DMS114 treated with DMSO at 0.1 percent for 48 hours (cell line): ENCODE data around the gene RNF19B.
"Not testable (repeated sequence)": the region's sequence is repeated elsewhere in the genome, so short reads cannot be mapped to it uniquely, and the experiment has no call there.

Source experiments
- DNase-seq: peaks from one replicate; lab custom pipeline; 2025; ENCODE audit not compliant: unreplicated experiment; lab: John Stamatoyannopoulos, UW

Gene RNF19B

DNA sequence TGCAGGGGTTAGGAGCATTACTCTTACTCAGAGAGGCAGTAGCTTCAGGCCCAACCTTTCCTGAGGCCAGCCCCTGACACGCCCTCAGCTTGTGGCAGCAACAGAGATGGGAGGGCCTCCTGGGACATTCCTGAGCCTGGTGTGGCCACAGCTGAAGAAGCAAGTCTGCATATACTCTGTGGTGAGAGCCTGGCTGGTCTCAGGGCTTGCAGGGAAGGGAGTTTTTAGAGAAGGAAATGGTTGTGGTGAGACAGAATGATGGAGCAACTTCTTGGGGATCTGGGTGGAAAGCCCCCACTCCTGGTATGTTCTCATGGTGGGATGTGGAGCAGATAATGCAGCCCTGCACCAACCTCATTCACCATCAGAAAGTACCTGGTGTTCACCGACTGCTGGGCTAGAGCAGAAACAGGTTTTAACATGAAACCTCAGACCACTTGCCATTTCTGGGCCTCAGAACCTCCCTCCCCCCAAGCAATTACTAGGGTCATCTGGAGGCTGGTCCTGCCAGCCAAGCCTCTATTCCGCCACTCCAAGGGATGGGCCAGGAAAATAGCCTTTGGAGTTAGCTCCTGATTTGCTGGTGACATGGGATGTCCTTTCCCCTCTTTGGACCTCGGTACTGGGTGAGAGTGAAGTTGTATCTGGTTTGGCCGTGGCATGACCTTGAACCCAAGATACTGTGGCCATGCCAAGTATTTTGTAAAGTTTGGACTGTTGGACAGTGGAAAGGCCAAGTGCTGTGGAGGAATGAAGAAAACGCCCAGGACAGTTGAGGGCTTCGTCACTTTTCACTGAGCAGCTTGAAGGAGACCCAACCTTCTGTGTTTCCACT, 28.1 kb upstream of the RNF19B start:
- DNase-seq, result no peak

DNA sequence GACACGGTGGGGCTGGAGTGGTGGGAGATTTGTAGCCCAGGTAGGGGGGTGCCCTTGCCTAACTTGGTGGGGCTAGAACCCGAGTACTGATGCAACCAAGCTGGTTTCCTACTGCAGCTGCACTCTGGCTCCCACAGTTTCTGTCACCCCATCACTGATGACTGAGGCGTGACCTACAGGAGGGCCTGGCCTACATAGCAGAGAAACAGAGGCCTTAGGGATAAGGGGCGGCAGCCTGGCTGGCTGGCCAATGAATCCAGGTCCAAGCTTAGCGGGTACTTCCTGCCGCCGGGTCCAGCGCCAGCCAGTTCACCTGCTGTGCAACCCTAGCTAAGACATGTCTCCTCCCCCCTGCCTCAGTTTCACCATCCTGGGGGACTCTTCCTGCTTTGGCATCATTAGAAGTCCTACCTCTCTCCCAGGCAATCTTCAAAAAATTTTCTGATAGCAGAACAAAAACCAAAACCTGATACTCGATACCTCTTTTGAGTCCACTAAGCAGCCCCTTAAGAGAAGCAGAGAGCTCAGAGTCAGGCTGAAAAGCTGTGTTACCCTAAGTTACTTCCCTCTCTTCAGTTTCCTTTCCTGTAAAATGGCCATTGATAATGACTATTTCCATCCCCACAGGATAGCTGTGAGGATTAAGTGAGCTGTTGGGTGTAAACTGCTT, 27.3 kb upstream of the RNF19B start:
- no peak for DNase-seq

DNA sequence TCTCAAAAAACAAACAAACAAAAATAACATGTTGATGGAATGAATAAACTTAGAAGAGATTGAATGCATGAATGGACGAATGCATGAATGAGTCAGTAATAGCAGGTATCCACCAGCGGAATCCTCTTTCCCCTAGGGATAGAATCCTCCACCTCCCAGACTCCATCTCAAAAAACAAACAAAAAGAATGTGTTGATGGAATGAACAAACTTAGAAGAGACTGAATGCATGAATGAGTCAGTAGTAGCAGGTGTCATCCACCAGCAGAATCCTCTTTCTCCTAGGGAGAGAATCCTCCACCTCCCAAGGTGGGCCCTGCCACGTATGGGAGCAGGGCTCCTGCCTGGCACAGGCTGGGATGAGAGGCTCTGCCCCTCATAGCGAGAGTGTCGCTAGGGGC, 26.8 kb upstream of the RNF19B start:
- DNase-seq, result no peak

DNA sequence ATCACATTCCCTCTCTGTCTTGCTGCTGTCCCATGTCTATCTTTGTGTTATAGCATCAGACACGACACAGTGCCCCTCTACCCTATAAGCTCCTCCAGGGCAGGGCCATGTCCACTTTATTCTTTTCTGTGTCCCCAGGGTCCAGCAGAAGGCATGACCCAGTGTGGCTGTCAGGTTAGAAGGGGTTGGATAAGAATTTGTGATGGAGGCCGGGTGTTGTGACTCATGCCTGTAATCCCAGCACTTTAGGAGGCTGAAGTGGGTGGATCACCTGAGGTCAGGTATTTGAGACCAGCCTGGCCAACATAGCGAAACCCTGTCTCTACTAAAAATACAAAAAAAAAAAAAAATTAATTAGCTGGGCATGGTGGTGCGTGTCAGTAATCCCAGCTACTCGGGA, 26.3 kb upstream of the RNF19B start:
- no peak for DNase-seq

DNA sequence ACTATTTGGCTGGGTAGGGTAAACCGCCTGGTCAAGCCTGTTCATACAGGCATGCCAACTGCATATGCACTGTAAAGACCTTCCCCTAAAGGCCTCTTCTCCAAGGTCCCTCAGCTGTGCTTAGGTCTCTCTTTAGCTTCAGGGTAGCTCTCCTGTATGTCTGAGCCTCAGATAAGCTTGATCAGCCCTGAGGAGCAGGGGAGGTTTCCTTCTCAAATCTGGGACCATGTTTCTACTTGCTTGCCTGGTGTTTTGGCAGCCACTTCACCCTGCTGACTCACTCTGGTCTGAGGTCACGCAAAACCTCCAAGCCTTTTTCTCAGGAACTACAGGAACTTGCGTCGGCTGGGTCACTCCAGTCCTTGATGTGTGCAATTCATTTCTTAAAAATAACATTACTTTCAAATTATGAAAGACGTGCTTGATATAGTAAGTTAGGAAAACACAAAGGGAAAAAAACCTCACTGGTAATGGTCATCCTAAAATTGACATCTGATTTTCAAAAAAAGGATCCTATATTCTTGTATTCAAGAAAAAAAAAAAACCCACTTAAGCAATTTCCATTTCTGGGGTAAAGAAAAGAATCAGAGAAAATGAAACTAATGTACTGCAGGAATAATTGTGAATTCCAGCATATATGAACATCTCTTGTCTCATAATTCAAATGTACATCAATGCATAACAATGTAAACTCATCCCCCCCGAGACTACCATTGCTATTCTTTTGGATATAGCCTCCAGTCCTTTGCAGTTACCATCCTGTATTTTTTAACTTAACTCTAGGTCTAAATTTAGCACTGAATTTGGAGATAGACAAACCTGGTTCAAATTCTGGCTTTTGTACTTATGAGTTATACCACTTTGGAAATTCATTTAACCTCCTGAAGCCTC, 24.8 kb upstream of the RNF19B start:
- DNase-seq, result no peak

DNA sequence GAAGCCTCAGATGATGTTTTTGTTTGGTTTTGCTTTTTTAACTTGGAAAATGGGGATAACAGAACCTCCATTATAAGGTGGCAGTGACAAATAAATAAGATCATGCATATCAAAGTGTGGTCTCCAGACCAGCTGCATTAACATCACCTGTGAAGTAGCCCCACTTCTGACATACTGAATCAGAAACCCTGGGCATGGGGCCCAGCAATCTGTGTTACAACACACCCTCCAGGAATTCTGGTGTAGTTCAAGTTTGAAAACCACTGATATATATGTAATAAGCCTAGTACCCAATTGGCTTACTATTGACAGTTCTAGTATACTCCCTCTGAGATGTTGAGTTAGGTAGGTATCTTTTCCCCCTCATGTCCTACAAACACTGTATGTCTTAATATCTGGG, 24.1 kb upstream of the RNF19B start:
- no peak for DNase-seq

DNA sequence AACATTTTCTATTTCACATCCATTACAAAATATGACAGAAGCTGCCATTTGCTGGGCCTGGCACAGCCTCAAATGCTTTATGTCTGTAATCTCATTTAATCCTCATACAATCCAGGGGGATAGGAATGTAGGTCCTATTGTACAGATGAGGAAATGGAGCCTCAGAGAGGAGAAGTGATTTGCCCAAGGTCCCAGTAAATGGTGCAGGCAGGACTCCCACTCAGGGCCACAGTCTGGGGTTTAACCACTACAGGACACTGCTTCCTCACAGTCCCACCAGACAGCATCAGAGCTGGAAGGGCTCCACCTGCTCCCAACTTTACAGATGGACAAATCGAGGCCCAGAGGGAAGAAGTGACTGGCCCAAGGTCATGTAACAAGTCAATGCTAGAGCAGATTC, 20.6 kb upstream of the RNF19B start:
- DNase-seq, result no peak

DNA sequence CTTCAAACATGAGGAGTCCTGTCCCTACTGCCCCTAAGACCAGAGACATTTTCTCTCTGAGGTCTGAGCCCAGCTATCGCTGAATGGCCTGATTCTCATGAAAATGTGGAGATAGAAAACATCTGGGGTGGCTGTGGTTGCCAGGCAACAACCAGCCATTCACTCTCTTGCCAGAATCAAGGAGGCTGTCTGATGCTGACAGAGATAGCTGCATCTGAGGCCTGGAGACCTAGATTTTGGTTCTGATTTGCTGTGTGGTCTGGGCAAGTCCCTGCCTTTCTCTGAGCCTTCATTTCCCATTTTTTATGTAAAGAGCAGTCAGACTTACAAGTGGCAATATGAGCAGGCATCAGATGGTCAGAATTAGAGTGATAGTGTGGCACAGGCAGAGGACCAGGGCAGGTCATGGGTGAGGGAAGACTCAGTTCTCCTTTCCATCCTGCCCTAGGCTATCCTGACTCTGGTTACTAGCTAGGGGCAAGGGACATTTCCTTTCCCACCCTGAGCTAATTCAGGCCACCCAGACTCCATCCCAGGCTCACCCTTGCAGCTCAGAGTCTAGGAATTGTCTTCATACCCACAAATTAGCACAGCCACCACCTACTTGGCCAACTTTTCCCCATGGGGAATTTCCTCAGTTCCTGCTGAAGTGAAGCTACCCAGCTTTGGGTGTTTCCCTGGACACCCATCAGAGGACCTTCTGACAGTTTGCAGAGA, 20.0 kb upstream of the RNF19B start:
- no peak for DNase-seq

DNA sequence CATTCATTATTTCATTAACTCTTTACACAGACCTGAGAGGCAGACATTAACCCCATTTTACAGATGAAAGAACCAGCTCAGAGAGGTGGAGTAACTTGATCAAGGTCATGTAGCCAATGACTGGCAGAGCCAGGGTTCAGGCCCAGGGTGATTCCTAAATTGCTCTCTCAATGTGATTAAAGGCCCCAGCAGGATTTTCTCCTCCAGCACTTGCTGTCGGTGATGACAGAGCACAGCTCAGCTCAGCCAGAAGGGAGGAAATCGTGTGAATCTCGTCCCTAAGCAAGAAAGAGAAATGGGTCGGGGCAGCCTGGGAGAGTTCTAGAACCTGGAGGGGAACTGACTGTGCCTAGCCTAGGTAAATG, 19.5 kb upstream of the RNF19B start:
- DNase-seq, result no peak

DNA sequence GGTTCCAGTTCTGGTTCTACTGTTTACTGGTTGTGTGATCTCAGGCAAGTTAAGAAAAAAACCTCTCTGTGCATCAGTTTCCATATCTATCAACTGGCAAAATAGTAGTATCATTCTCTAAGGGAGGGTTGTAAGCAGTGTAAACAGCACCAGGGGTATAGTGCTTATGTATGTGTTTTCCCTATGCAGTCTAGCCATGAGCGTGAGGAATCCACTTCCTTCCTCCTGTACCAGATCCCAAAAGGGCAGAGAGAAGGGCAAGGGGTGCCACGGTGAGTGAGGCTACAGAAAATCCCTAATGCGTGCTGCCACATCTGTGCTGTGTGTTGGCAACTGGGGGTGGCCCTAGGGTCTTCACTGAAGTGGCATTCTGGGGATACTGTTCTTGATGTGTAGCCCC, 18.4 kb upstream of the RNF19B start:
- no peak for DNase-seq

DNA sequence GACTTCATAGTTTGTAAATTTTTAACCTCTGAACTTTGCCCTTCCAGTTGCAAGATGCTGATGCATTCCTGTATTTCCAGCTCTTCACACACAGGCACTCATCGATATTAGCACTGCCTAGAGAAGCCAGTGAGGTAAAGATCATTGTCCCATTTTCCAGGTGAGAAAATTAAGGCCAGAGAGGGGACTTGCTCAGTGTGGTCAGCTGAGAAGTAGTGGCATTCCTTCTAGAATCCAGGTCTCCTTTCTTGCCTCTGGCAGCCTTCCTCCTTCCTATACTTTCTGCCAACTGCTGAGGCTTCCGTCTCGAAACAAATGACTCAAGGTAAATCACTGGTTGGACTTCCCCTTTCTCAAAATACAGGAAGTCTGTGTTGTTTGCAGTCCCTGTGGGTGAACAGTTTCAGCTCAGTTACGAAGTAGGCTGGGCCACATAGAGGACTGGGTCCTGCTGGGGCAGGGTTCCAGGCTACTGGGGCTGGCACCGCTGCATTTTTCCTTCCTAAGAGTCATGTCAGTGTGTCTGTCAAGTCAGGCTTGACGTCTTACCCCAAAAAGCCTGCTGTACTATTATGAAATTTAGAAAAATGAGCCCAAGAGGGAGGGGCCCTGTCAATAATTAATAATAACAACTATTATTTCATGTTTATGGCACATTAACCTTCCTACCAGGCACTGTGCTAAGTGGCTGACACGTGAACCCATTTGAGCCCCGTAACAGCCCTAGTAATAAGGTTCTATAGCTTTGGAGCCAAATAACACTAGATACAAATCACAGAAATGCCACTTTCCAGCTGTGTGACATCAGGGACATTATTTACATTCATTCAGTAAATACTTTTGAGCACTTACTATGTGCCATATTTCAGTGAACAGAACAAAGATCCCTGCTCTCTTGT, 16.6 kb upstream of the RNF19B start:
- no peak for DNase-seq

DNA sequence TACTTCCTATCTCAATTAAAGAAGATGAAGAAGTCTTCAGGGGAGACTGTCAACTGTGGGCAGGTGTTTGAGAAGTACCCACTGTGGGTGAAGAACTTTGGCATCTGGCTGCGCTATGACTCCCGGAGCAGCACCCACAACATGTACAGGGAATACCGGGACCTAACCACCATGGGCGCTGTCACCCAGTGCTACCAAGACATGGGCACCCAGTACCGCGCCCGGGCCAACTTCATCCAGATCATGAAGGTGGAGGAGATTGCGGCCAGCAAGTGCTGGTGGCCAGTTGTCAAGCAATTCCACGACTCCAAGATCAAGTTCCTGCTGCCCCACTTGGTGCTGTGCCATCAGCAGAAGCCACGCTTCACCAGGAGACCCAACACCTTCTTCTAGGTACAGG, 15.5 kb upstream of the RNF19B start:
- no peak for DNase-seq

DNA sequence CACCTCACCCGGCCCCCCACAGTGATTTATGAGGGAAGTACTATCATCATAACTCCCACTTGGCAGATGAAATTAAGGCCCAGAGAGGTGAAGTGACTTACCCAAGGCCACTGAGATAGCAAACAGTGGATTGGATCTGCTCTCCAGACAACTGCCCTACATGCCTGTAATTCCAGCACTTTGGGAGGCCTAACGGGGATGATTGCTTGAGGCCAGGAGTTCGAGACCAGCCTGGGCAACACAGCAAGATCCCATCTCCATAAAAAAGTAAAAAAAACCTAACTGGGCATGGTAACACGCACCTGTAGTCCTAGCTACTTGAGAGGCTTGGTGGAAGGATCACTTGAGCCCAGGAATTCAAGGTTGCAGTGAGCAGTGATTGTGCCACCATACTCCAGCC, 14.2 kb upstream of the RNF19B start:
- no peak for DNase-seq

DNA sequence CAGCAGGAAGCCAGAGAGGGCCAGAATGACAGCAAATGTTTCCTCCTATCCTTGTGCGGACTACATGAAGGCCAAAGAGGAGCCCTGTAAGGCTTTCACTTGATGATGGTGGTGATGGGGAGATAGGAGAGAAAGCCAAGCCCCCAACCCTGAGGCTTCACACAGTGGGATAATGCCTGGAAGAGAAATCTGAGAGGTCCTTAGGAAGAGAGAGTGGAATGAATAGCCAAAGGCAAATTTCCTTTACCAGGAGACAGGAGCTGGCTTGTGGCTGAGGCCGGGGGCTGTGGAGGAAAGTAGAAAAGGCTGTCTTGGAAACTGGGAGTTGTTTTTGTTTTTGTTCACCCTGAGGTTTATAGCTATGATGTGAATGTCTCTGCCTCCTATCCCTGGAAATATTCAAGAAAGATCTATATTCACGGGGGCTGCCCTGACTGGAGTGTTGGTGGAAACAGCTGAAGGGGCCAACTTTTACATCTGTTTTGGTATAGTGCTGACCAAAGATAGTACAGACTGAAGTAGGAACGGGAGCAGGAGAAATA, 13.0 kb upstream of the RNF19B start:
- DNase-seq, result no peak

DNA sequence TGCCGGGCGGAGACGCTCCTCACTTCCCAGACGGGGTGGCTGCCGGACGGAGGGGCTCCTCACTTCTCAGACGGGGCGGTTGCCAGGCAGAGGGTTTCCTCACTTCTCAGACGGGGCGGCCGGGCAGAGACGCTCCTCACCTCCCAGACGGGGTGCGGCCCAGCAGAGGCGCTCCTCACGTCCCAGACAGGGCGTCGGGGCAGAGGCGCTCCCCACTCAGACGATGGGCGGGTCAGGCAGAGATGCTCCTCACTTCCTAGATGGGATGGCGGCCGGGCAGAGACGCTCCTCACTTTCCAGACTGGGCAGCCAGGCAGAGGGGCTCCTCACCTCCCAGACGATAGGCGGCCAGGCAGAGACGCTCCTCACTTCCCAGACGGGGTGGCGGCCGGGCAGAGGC, 10.4 kb upstream of the RNF19B start:
- not testable (repeated sequence) for DNase-seq

DNA sequence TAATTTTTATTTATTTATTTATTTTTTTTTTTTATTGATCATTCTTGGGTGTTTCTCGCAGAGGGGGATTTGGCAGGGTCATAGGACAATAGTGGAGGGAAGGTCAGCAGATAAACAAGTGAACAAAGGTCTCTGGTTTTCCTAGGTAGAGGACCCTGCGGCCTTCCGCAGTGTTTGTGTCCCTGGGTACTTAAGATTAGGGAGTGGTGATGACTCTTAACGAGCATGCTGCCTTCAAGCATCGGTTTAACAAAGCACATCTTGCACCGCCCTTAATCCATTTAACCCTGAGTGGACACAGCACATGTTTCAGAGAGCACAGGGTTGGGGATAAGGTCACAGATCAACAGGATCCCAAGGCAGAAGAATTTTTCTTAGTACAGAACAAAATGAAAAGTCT, 8.8 kb upstream of the RNF19B start:
- not testable (repeated sequence) for DNase-seq

DNA sequence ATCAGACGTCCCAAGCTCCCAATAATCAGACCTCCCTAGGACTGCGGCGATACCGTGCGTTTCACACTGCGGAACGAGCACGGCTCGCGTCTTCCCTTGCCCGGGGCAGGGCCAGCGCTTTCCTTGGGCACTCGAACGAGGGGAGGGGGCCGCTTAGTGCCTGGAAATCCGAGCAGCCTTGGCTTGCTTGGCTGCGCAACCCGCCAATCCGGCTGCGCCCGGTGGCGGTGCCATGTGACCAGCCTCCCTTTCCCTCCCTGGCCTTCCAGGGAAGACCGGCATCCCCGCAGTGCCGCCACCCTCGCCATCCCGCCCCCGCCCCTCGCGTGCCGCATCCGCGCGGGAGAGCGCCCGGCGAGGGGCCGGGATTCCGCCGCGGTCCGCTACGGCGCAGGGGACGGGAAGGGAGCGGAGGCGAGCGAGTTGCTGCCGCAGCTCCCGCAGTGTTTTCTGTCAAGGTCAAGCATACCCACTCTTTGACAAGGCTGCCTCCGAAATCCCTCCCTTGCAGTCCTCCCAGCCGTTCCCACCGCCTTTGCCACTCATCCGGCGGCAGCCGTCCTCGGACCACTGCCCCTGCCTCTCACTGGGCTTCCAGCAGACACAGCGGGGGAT, 8.3 kb upstream of the RNF19B start:
- peak; percentile 25 for DNase-seq

DNA sequence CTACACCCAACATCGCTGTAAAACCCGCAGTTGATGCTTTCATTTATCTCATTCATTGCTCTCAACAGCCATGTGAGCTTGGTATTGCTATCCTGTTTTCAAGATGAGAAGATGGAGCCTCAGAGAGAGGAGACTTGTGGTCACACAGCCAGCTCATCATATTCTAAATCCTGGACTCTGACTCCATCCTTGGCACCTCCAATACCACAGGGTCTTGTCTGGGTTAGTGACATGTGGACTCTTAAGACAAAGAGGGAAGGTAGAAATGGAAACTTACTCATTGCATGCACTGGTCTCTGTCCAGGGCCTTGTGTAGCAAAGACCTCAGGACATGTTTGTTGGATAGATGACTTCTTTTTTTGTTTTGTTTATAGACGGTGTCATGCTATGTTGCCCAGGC, 7.0 kb upstream of the RNF19B start:
- DNase-seq, result no peak

DNA sequence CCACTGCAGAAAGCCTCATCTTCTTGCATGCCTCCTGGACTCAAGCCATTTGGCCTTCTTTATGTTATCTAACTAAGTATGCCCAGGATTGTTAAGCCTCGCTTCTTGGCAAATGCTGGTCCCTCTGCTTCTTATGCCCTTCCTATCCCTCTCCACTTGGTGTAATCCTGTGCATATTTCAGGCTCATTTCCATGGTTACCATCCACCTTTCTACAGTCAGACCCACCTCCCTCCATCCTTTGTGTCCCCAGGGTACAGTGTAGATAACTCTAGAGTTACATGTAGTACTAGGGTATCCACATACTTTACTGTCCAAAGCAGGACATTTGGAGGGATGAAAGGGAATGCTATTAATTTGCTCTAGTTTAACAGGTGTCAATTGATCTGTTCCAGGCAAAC, 6.5 kb upstream of the RNF19B start:
- no peak for DNase-seq
